Measurements from ENCODE around the gene FHIT.
"Not testable (repeated sequence)": the region's sequence is repeated elsewhere in the genome, so short reads cannot be mapped to it uniquely, and the experiment has no call there.

FHIT gene

DNA sequence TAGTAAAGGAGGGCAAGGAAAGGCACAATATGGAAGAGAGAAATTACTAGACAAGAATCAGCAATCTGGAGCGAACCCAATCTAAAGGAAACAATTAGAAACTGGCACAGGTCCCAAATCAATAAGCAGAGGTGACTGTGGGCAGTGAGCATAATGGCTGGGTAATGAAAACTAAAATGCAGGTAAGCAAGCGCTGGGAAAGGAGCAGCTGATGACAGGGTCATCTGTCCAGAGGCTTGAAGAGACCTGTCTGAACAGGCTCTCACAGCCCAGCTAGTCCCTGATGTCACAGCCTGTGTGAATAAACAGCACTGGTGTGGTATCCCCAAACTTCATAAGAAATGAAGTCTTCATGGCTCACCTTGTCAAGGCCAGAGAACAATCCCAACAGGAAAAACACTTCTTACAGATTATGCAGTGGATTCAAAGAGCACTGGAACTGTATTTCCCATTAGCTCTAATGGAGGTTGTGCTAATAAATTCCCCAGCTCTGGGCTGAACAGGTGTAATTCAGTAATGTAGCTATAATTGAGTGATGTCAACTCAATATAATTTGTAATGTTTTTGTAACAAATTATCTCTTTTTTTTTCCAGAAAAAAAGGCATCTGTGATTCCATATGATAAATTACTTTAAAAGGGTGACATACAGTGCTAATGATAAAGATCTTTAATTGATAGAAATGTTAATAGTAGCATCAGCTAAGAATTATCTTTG lies 197.3 kb downstream of the FHIT start:
- no peak for DNase-seq

DNA sequence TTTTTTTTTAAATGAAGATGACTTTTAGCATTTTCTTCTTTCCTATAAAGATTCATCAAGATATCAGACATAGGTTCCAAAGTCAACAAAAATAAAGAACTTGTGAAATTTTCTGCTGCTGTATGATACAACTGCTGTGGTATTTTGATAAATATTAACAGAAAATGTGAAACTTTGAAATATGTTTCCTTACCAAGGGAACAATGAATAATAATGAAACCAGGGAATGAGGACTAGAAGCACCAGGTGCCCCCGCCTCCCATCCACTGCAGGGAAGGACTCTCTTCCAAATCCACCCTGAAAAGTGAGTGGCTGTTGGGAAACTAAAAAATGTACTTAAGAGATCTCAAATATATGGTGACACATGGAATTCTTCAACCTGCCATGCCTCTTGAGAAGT lies 198.4 kb downstream of the FHIT start:
- DNase-seq: no peak

DNA sequence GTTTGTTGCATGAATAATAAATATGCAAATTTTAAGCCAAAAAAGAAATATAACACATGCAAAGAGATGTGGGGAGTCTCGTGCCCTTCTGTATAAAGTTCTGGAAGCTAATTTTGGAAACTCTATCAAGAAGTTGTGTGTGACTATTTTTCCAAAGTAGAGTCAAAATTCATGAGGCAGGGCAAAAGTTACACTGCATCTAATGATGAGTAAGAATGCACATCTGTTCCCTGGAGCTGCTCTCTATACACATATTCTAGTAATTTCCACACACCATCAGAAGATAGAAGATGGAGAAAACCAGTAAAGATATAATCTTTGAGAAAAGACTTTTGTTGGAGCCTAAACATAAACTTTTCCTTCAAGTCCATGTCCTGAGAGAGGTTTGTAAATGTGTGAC lies 199.6 kb downstream of the FHIT start:
- no peak for DNase-seq

DNA sequence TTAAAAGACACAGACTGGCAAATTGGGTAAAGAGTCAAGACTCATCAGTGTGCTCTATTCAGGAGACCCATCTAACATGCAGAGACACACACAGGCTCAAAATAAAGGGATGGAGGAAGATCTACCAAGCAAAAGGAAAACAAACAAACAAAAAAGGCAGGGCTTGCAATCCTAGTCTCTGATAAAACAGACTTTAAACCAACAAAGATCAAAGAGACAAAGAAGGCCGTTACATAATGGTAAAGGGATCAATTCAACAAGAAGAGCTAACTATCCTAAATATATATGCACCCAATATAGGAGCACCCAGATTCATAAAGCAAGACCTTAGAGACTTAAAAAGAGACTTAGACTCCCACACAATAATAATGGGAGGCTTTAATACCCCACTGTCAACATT lies 206.1 kb downstream of the FHIT start:
- DNase-seq: not testable (repeated sequence)

DNA sequence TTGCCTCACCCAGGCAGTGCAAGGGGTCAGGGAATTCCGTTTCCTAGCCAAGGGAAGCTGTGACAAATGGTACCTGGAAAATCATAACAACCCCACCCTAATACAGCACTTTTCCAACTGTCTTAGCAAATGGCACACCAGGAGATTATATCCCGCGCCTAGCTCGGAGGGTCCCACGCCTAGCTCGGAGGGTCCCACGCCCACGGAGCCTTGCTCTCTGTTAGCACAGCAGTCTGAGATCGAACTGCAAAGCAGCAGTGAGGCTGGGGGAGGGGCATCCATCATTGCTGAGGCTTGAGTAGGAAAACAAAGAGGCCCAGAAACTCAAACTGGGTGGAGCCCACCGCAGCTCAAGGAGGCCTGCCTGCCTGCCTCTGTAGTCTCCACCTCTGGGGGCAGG lies 208.1 kb downstream of the FHIT start:
- DNase-seq: no peak

DNA sequence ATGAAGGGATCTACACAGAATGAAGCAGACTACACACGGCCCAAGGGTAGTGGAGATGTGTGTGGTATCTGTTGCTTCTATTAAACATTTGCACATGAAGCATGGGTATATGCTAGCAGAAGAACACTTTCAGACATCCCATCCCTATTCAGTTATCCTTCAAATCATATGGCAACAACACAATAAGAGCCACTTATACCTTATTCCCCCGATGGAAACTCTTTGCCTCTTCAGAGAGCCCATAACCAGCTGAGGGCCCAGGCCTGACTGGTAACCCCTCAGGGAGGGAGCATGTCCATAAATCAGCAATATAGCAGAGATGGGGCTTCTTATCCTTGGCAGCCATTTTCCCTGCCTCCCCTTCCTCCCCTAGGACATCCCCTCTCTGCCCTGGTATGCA lies 210.6 kb downstream of the FHIT start:
- no peak for DNase-seq

DNA sequence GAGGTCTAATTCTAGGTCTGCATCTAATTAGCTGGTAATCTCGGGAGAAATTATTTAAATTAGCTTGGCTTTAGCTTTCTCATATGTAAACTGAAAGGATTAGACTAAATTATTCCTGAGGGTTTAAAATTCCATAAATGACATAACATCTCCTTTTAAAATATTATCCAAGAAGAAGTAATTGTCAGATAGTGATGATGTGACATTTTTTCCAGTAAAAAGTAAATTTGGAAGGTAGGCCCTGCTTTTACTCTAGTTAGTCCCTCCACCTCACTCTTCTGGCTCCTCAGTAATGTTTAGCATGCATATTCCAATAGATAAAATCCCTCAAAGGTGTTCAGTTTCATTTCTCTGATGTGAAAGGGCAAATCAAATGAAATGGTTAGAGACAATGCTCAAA lies 215.7 kb downstream of the FHIT start:
- no peak for DNase-seq

DNA sequence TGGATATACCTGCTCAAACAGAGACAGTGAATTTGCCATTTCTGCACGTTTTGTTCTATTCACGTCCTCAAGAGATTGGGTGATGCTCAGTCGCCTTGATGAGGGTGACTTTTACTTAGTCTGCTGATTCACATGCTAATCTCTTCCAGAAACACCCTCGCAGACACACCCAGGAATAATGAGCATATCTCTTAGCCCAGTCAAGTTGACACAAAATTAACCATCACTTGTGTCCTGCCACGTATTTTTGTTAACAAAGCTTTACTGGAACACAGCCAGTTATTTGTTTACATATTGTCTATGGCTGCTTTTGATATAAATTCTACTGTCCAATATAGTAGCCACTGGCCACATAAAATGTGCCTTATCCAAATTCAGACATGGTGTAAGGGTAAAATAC lies 218.3 kb downstream of the FHIT start:
- no peak for DNase-seq

DNA sequence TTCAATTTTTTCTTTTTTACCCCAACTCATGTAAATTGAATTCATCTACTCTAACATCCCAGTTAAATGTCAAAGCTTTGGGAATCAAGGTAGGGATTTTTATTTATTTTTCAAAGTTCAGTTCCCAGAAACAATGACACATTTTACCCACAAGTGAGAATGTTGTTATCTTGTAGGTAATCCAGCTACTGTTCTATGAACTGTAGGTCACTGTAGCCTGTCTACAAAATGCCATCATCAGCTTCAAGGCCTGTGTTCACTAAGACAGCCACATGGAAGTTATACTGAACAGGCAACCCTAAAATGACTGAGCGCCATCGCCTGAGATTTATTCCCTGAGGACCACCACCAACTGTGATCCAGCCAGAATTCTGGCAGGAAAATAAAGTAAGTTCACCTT lies 219.7 kb downstream of the FHIT start:
- no peak for DNase-seq

DNA sequence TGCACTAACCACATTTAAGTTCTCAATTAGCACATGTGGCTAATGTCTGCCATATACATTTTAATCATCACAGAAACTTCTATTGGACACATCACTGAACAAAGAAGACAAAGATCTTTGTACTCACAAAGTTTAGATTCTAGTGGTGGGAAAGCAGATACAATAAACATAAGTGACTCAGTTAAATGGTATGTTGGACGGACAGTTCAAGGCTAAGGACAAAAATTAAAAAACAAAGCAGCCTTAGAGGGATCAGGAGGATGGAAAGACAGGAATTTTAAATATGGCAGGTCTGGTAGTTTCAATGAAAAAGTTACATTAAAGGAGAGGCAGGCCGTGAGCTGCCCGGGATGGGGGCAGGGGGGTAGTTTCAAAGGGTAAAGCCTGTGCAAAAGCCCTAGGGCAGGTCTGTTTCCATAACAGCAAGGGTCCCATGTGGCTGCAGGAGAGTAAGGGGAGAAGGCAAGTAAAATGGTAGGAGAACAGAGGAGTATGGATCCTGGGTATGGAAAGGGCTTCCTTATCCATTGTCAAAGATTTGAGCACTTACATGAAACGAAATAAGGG lies 220.7 kb downstream of the FHIT start:
- DNase-seq: no peak

DNA sequence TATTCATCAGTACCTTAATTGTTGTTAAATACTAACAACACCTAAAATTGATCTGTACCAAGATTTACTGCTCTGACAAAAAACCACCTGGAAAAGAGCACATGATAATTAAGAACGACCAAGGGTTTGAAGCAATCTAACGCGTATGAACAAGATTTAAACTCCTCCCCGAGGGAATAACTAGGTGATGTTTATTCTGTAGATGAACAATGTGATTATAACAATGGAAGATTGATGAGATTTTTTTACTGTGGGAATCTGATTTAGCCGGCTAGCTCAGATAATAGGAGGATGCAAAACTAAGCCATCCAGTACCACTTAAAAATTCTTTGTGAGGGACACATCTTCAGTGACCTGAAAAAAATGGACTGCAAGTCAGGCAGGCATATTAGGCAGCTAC lies 222.1 kb downstream of the FHIT start:
- no peak for DNase-seq

DNA sequence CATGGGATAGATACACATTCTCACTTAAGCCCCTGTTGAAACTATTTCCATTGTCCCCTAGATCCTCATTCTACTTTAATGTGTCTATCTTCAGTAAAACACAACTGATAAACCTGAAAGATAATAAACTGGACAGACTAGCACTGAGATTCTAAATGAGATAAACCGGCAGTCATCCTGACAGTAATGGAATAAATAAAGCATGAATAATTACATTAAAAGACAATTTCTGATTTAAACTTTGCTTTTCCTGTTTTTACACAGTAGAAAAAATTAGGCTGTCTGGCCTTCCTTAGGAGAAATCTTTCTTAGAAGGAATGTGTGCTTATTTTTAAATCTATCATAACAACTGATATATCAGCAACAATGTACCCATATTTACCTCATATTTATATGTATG lies 232.4 kb downstream of the FHIT start:
- DNase-seq: no peak

DNA sequence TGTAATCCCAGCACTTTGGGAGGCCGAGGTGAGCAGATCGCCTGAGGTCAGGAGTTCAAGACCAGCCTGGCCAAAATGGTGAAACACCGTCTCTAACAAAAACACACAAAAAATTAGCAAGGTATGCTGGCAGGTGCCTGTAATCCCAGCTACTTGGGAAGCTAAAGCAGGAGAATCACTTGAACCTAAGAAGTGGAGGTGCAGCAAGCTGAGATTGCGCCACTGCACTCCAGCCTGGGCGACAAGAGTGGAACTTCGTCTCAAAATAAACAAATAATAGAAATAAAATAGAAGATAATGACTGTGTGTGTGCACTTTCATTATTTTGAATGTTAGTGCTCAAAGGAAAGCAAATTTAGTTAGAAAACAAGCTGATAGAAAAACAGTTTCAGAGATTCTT lies 234.2 kb downstream of the FHIT start:
- DNase-seq: not testable (repeated sequence)

DNA sequence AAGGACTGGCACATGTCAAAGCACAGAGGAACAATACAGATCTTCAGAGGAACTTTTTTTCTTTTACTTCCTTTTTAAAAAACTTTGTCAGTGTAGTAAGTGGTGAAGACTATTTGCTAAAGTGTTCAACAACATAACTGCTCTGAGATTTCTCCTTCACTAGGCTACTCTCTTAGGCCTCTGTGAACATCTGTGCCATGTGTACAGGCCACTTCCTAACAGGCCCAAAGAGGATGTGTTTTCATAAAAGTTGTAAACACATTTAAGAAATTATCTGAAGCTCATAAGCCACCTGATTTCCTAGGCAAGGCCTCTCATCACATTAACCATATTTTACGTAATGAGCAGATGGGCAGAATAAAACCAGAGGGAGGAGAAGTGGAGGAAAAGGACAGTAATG lies 235.4 kb downstream of the FHIT start:
- DNase-seq: no peak

DNA sequence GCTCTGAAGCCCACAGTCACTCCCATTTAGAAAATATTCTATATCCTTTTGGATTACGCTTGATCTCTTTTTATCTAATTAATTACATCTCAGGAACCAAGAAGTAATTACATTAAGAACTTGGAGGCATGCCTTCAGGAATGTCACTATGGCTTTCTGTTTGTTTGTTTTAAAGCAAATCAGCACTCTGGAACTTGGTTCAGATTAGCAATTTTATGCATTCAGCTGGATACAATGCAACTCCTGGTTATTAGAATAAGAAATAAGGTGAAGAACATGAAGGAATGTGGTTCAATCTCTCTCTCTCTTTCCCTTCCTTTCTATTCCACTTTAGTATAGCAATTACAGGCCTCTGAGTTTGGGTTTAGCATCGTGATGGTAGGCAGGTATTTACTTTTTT lies 235.8 kb downstream of the FHIT start:
- no peak for DNase-seq

DNA sequence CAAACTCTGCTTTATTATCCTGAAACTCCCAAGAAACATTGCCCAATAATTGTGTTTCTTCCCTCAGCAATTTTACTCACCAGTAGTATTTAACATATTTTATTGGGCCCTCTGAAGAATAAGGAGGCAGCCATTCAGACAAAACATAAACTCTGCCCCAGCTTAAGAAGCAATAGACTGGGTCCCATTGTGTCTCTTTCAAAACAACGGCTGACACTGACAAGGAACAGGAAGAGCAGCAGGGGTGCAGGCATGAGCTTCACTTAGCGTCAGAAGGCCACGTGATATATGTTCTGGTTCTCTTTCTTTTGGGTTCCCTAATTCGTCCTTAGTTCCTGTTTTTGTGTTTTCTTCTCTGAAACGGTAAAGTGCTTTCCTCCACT lies 242.3 kb downstream of the FHIT start:
- no peak for DNase-seq

DNA sequence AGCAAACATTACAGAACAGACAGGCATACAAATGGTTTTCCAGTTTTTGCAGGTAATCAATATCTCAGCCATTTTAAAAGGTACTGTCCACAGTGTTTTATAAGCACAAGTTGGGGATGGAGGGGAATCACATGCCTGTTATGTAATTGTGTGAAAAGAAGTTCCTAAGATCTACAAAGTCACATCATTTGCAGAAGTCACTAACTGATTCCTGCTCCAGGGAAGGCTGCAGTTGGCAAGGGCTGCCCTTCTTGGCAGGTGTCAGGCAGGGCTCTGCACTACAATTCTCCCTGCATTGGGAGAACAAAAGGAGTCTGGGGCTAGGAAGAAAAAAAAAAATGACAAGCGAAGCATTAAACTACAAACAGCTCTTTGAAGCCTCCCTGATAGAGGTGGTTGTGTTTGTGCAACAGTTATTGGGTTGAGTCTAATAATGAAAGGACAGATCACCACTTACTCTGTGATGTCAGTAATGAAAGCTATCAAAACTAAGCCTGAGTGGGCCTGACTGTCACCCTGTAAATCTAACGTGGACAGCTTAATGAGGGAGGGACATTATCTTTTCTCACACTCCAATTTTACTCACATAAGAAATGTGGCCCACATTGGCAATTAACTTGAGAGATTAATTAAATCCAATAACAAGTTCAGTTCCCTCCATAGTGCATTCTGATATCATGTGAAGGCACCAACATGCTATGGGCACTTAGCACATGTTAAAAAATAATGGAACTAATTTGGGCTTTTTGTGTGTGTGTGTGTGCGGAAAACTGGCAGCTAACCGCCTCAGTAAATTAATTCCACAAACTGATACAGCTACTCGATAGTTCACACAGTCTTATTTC lies 242.9 kb downstream of the FHIT start:
- DNase-seq: no peak

DNA sequence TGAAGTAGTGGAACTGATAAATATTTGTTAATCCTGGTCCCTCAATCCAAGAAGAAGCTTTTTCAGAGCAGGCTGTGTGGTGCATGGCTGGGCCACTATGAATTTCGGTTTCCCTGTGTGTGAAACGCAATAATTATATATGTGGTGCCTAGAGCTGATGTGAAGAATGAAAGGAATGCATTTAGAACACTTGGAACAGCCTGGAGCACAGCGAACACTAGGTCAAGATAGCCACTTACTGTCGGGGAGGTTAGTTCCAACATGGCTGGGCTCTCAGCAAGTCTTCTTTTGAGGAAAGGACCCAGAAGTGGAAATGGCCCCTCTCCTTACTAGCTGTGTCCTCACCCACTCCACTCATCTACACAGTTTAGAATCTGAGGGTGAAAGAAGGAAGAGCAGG lies 245.7 kb downstream of the FHIT start:
- DNase-seq: no peak

DNA sequence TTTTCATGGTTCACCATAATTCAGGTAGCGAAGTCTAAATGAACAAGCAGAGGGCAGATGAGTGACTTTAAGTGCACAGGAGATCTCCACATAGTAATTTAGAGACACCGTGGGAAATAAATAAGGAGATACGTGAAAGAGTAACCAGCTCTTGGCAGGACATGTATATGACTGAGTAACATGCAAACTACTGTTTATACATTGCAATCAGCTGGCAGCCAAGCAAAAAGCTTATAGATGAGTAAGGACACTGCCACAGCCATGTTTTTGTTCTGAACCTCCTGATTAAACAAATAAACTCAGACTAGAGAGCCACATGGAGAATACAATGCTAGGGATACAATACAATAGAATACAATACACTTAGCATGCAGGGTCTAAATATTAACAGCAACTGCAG lies 252.4 kb downstream of the FHIT start:
- DNase-seq: no peak

DNA sequence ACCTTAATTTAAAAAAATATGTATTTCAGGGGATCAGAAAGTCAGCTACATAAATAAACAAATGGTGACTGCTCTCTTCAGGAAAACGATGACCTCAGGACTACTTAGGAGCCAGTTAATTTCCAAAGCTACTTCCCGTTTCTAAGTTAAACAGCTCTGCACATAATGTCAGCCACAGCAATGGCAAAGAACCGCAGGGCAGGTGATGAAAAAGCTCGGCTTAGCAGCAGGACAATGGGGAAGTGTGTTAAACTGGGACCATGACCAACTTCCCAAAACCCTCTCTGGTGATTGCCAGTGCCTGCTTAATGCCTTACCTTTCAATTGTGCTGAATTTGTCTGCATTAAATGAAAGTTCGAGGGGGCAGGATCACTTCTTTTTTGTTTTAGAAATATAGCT lies 258.9 kb downstream of the FHIT start:
- no peak for DNase-seq

DNA sequence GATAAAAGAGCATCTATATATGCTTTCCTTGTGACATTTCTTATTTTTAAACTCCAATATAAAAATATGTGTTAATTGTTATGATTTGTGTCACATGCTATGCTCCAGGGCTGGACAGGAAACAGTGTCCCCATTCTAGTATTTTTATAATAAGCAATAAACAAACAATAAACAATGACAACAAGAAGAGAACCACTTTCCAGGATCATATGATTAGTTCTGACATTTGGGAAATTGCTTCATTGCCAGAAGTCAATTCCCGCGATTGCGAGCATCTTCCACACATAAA lies 260.9 kb downstream of the FHIT start:
- no peak for DNase-seq

DNA sequence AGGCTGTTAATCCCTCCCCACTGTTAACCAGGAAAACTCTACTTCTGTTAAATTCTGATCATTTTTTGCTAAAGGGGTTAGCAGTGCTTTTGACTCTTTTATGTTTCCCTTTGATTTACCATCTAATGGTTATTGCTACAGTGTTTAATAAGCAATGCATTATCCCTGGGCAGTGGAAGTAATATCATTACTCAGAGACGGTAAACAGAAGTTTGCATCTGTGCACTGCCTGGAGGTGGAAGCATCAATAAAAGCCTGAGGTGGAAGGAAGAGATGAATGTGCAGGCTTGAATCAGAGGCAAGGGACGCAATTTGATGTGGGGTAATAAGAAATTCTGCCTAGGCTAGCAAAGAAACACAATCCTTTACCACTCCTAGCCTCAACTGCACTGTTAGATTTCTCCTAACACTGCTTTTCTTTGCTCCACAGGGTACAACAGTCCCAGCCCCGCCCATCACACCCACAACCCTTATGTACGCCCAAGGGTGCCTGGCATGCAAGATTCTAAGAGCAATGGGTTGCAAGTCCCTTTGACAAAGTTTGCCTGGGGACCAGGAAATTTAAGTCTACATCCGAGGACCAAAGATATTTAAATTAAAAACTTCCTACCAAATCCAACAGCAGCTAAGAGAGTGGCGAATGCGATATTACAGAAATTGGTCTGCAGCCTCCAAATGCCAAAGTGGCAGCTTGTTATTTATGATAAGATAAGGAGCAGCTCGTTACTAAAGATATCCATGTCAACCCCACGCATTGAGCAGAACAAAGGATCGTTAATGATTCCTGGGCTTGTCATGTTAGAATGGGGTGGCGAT lies 261.4 kb downstream of the FHIT start:
- no peak for DNase-seq

DNA sequence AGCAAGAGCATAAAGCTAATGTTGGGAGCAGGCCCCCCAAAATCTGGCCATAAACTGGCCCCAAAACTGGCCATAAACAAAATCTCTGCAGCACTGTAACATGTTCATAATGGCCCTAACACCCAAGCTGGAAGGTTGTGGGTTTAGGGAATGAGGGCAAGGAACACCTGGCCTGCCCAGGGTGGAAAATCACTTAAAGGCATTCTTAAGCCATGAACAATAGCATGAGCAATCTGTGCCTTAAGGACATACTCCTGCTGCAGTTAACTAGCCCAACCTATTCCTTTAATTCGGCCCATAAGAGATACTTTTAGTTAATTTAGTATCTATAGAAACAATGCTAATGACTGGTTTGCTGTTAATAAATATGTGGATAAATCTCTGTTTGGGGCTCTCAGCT lies 264.1 kb downstream of the FHIT start:
- DNase-seq: not testable (repeated sequence)

DNA sequence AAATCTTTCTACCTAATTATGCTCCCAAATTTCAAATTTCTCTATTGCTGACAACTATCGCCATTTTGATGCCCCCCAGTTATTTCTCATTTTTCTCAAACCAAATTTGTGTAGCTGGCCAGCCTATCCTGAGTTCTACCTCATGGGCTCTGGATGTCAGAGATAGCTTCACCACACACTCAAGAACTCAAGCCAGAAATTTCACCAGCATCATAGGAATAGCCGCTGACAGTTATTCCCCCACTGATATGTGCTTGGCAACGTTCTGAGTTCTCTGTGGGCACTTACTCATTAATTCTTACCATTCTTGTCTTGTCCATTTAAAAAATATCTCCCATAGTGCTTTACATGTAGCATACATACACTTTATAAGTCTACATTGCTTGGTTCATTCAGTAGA lies 264.7 kb downstream of the FHIT start:
- no peak for DNase-seq
